ENCODE data around the gene GNA15.

The GNA15 gene

GRCh38 chr19:3175781-3176714 lies 40.2 kb downstream of the GNA15 start:
- DNase-seq (ENCODE audit: low spot score), result no peak

GRCh38 chr19:3176715-3177501 lies 41.1 kb downstream of the GNA15 start:
- DNase-seq (ENCODE audit: low spot score), result peak; percentile 80

GRCh38 chr19:3178377-3178972 lies 42.6 kb downstream of the GNA15 start, which contains the start of gene S1PR4:
Gene S1PR4 (plus strand): TSS chr19:3178769. CDS start chr19:3178793, 24 bp downstream.
- no peak for DNase-seq (ENCODE audit: low spot score)

DNA sequence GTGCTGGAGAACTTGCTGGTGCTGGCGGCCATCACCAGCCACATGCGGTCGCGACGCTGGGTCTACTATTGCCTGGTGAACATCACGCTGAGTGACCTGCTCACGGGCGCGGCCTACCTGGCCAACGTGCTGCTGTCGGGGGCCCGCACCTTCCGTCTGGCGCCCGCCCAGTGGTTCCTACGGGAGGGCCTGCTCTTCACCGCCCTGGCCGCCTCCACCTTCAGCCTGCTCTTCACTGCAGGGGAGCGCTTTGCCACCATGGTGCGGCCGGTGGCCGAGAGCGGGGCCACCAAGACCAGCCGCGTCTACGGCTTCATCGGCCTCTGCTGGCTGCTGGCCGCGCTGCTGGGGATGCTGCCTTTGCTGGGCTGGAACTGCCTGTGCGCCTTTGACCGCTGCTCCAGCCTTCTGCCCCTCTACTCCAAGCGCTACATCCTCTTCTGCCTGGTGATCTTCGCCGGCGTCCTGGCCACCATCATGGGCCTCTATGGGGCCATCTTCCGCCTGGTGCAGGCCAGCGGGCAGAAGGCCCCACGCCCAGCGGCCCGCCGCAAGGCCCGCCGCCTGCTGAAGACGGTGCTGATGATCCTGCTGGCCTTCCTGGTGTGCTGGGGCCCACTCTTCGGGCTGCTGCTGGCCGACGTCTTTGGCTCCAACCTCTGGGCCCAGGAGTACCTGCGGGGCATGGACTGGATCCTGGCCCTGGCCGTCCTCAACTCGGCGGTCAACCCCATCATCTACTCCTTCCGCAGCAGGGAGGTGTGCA lies 43.3 kb downstream of the GNA15 start:
- DNase-seq (ENCODE audit: low spot score), result no peak

- DNase-seq (ENCODE audit: low spot score), result no peak
Measured at GRCh38 chr19:3179739-3180293, 44.0 kb downstream of the GNA15 start.

- DNase-seq (ENCODE audit: low spot score), result no peak
Measured at GRCh38 chr19:3183721-3184641, 48.1 kb downstream of the GNA15 start.

DNA sequence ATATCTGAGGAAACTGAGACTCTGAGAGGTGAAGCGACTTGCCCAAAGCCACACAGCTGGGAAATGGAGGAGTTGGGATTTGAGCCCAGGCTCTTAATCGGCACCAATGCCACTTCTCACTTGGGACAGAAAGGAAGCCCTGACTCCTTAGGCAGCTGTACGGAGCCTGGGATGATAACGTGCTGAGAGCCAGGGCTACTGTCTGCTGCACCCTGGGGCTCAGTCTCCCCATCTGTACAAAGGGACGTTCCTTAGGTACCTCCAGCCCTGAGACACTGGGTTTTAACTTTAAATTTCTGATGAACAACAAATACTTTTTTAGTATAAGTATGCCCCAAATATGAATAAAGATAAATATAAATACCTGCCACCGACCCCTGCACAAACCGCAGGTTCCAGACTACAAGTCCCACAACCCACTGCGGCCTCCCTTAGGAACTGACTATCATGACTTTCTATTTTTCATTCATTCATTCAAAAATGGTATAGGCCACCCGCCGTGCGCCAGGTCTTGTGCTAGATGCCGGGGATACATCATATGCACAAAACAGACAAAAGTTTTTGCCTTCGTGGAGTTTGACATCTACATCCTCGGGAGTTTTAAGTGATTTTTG lies 49.1 kb downstream of the GNA15 start:
- DNase-seq (ENCODE audit: low spot score), result peak; percentile 58

DNA sequence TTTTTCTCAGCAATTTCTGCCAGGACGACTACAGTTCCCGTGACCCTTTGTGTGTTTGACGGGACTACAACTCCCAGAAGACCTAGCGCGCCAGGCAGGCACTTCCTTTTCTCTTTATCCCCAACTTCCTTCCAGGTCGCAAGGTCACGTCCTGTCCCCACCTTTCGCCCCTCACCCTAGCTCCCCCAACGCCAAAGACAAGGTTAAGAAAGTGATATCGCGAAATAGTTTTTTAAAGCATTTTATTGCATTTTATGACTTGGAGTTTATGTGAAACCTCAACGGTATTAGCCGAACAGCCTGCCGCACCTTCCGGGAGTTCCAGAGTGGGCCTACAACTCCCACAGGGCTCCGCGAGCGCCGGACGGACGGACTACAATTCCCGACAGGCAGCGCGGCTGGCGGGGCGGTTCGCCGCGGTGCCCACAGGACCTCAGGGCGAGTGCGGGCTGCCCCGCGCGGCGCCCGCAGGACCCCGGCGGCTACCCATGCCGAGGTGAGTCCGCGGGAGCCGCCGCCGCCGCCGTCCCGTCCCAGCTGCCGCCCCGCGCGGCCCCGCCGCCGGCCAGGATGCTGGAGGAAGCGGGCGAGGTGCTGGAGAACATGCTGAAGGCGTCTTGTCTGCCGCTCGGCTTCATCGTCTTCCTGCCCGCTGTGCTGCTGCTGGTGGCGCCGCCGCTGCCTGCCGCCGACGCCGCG lies 49.8 kb downstream of the GNA15 start, which contains the start of gene NCLN:
Gene NCLN (plus strand): TSS at position 470 of the 699 bp plus-strand sequence. CDS start 101 bp downstream, at position 571.
- DNase-seq (ENCODE audit: low spot score), result peak; percentile 87

DNA sequence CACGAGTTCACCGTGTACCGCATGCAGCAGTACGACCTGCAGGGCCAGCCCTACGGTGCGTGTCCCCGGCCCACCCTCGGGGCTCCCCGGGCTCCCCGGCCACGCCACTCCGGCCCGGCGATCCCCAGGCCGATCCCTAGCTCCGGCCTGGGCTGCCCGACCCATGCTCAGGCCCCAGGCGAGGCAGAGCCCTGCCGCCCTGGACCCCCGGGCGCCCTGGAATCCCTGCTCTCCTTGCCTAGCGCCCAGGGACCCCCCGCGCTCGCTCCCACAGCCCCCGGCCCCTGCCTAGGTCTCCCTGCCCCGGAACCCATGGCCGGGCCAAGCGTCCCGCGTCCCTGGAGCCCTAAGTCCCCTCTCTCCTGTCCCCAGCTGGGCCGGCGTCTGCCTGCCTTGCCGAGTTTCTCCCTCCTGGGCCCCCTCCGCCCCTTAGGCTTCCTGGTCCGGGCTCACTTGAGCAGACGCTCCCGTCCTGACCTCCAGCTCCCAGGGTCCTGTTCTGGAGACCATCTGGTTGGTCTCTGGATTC lies 50.4 kb downstream of the GNA15 start:
- DNase-seq (ENCODE audit: low spot score), result no peak

DNA sequence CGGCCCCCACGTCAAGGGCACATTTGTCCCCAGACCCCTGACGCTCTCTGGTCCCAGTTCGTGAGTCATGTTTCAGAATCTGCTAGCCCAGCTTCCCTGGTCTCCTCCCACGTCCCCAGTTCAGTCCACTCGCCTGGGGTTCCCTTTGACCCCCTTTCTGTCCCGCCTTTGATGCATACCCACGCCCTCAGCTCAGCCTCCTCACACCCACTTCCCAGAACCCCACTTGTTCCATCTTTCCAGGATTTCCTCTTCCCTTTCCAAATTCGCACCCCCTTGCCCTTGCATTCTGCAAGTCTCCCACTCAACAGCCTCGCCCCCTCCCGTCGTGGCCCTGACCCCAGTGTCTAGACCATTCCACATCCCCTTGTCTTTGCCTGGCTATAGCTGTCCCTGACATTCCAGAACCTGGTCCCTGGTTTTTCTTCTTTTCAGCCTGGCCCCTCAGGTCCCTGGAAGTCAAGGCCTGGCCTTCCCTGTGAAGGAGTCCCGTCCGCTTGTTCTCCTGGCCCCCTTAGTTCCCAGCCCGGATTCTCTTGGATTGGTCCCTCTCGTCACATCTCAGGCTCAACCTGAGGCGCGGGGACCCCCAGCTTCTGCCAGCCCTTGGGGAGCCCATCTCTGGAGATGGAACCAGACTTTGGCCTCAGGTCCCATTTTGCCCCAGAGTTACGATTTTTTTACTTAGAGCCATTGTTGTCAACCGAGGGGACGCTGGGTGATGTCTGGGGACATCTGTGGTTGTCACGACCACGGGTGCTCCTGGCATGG lies 51.2 kb downstream of the GNA15 start:
- DNase-seq (ENCODE audit: low spot score), result no peak

GRCh38 chr19:3187662-3188511 lies 52.1 kb downstream of the GNA15 start:
- no peak for DNase-seq (ENCODE audit: low spot score)

DNA sequence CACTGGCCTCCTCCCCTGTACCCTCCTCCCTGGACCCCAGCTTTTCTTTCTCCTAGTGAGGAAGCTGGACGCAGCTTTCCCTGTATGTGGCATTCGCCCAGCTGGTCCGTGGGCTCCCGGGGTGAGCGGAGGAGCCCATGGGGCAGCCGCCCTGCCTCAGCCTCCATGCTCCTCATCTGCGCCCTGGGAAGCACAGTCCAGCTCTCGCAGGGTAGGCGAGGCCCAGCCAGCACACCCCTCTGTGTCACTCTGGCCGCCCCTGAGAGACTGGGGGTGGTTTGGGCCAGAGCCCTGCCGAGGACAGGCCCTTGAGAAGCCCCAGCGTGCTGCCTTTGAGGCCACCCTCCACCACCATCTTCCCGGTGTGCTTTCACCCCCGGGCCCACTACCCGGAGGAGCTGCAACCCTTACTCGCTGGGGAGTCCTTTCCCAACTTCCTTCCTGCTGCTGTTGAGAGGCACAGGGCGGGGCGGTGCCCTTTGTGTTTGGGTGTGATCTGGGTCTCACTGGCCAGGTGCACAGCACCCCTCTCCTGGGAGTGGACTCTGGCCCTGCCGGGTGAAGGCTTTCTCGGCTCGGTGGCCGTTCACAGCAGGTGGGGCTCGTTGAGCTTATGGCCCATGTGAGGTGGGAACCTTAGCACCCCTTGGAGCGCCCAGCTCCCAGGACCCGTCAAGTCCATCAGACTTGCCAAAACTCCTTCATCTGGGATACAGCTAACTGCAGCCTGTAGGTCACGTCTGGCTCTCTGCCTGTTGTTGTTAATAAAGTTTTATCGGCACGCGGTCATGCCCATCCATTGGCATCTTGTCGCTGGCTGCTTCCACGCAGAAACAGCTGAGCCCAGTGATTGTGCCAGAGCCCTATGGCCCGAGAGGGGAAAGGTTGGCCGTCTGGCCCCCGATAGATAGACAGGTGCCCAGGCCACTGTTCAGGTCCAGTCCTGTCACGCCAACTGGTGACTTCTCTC lies 53.1 kb downstream of the GNA15 start:
- no peak for DNase-seq (ENCODE audit: low spot score)

GRCh38 chr19:3189702-3190469 lies 54.1 kb downstream of the GNA15 start:
- DNase-seq (ENCODE audit: low spot score), result no peak

DNA sequence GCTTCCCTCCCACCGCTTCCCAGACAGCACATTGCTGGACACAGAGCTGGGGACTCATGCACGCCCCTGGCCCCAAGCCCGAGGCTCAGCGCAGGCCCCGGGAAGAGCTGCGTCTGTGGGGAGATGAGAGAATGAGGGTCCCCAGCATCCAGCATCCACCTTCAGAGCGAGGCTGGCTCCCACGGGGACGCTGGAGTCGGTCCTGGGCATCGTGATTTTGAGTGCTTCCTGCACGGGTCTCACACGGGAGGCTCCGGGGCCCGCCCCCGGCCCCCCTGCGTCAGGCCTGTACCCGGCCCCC lies 54.6 kb downstream of the GNA15 start:
- DNase-seq (ENCODE audit: low spot score), result no peak
